ENCODE data around the gene SLC9A9. TPM values are rescaled to one million over a fixed set of nuclear protein-coding genes. Genes with fewer than 3 reads are reported as not detected.

SLC9A9 gene
- total RNA-seq, 1 experiment from 2014 or later = 1.5 TPM

DNA sequence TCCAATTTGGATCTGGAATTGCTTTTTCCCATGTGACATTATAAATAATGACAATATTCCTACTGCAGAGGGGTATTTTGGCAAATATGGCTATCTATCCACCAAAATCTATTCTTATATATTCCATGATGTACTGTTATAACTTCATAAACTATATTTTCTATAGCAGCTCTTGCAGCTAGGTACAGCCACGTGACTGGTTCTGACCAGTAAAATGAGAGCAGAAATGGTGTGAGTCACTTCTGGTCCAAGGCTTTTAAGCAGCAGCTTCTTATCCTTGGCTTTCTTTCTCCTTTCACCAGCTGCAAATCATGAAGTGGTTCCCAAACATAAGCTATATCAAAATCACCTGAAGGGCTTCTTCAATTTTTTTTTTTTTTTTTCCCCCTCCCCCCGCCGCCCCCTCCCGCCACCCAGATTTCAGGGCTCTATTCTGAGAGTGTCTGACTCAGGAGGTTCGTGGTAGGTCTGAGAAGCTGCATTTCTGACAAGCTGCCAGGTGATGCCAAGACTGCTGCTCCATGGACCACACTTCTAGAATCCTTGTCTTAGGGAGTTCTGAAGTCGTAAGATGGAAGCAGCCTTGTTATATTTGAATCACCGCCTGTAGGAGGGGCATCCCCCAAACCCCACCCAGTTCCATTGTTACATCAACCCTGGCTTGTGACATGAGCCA lies 371.2 kb downstream of the SLC9A9 start:
- no TSS peak for BruUV-seq (replicated peaks)
- no peak for DNase-seq
- Mint-ChIP-seq H3K4me3 (ENCODE audit: low read depth, unreplicated experiment) (no peak overlapping the region), H3K9me3 (ENCODE audit: low read depth, unreplicated experiment) (peaks cover 3% of the 10 kb centered on the region), H3K4me1 (ENCODE audit: low read depth, unreplicated experiment) (peaks cover 31% of the 10 kb centered on the region), H3K36me3 (ENCODE audit: insufficient read depth, unreplicated experiment) (peaks cover 4% of the 10 kb centered on the region), H3K27me3 (ENCODE audit: unreplicated experiment) (no peaks in the 10 kb centered on the region), H3K27ac (ENCODE audit: unreplicated experiment) (no peak overlapping the region)
- TF ChIP-seq, protein P1, sequence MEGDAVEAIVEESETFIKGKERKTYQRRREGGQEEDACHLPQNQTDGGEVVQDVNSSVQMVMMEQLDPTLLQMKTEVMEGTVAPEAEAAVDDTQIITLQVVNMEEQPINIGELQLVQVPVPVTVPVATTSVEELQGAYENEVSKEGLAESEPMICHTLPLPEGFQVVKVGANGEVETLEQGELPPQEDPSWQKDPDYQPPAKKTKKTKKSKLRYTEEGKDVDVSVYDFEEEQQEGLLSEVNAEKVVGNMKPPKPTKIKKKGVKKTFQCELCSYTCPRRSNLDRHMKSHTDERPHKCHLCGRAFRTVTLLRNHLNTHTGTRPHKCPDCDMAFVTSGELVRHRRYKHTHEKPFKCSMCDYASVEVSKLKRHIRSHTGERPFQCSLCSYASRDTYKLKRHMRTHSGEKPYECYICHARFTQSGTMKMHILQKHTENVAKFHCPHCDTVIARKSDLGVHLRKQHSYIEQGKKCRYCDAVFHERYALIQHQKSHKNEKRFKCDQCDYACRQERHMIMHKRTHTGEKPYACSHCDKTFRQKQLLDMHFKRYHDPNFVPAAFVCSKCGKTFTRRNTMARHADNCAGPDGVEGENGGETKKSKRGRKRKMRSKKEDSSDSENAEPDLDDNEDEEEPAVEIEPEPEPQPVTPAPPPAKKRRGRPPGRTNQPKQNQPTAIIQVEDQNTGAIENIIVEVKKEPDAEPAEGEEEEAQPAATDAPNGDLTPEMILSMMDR (IDR thresholded peaks at IDR 0.05; ENCODE audit: unreplicated experiment) = no peak
- intact Hi-C loops (cut with micrococcal nuclease; ENCODE audit: unreplicated experiment) = no loop called here
- CTCF ChIA-PET = no interaction called here

DNA sequence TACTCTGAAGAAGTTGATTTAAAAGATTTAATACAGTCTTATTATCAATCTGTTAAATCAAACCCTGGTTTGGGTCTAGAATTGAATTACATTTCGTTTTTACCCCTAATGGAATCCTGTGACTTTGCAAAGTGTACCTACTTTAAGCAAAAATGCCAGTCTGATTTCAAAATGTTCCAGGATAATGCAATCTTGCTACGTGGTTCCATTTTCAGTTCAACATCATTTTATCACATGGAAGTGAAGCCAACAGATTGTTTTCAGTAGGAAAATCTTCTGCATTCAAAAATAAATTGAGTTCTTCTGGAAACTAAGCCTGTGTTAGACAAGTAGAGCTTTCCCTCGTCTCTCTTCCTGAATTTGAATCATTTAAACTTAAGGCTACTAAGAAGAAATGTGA lies 372.3 kb downstream of the SLC9A9 start:
- Mint-ChIP-seq H3K4me1 (ENCODE audit: low read depth, unreplicated experiment) (peaks cover 20% of the 10 kb centered on the region), H3K27ac (ENCODE audit: unreplicated experiment) (no peak overlapping the region), H3K9me3 (ENCODE audit: low read depth, unreplicated experiment) (no peaks in the 10 kb centered on the region), H3K4me3 (ENCODE audit: low read depth, unreplicated experiment) (no peak overlapping the region), H3K27me3 (ENCODE audit: unreplicated experiment) (no peaks in the 10 kb centered on the region), H3K36me3 (ENCODE audit: insufficient read depth, unreplicated experiment) (peaks cover 4% of the 10 kb centered on the region)
- no TSS peak for BruUV-seq (replicated peaks)
- CTCF ChIA-PET = no interaction called here
- intact Hi-C loops (cut with micrococcal nuclease; ENCODE audit: unreplicated experiment) = no loop called here
- no peak for DNase-seq
- TF ChIP-seq, protein P1 (IDR thresholded peaks at IDR 0.05; ENCODE audit: unreplicated experiment) = no peak

DNA sequence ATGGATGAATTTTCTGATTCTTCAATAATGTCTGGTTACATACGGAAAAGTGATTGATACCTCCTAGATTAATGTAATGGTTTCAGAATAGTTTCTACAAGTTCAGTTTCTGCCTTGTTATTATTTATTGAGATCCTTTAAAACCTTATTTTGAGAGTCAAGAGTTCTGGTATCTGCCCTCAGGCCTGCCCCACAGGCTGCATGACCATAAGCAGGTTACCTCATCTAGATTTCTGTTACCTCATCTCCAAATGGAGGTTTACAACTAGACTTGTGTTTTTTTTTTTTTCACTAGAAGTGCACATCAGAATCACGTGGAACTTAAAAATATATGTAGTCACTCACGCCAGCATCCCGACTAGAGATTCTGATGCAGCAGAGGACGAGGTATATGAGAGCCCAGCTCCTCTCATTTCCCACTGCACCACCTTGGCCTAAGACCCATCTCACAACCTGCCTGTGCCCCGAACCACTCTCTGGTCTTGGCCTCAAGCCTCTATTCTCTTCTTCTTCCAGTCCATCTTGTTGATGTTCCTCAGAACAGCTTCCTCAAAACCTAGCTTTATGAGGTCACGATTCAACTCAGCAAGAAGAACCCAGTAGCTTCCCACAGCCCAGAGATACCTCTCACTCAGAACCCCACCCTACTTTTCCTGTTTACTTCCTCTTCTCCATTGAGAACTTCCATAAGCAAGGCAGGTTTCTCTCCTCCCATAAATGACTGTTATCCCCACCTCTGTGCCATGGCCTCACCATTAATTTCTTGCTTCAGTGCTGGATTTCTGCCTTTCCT lies 375.3 kb downstream of the SLC9A9 start:
- BruUV-seq (replicated peaks) = no TSS peak
- Mint-ChIP-seq H3K4me1 (ENCODE audit: low read depth, unreplicated experiment) (peaks cover 11% of the 10 kb centered on the region), H3K27ac (ENCODE audit: unreplicated experiment) (no peak overlapping the region), H3K27me3 (ENCODE audit: unreplicated experiment) (no peaks in the 10 kb centered on the region), H3K9me3 (ENCODE audit: low read depth, unreplicated experiment) (no peaks in the 10 kb centered on the region), H3K36me3 (ENCODE audit: insufficient read depth, unreplicated experiment) (no peaks in the 10 kb centered on the region), H3K4me3 (ENCODE audit: low read depth, unreplicated experiment) (no peak overlapping the region)
- DNase-seq = no peak
- CTCF ChIA-PET = no interaction called here
- intact Hi-C loops (cut with micrococcal nuclease; ENCODE audit: unreplicated experiment) = no loop called here
- TF ChIP-seq, protein P1 (IDR thresholded peaks at IDR 0.05; ENCODE audit: unreplicated experiment) = no peak

DNA sequence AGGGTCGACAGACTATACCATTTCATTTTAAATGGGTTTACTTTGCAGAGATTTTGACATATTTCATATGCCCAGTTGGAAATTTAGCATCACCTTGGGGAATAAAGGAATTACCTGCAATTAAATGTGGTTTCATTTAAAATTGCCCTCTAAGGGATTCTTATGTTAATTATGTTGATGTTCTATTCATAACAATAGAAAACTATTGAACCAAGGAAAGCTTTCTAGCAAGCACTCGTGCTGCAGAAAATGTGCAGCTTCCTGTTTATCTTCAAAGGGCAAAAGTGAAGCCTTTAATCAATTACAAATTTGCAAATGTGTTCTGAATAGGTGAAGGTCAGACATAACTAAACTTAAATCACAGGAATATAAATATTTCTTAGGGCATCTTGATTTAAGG lies 376.6 kb downstream of the SLC9A9 start:
- H3K4me1 Mint-ChIP-seq (ENCODE audit: low read depth, unreplicated experiment) = peaks cover 21% of the 10 kb centered on the region

More for the DNA sequence above, 376.6 kb downstream of the SLC9A9 start:
- no peaks in the 10 kb centered on the region for H3K27me3 Mint-ChIP-seq (ENCODE audit: unreplicated experiment)
- TF ChIP-seq, protein P1 (IDR thresholded peaks at IDR 0.05; ENCODE audit: unreplicated experiment) = no peak
- H3K27ac Mint-ChIP-seq (ENCODE audit: unreplicated experiment) = no peak overlapping the region
- H3K9me3 Mint-ChIP-seq (ENCODE audit: low read depth, unreplicated experiment) = no peaks in the 10 kb centered on the region
- H3K36me3 Mint-ChIP-seq (ENCODE audit: insufficient read depth, unreplicated experiment) = no peaks in the 10 kb centered on the region
- no peak for DNase-seq
- no peak overlapping the region for H3K4me3 Mint-ChIP-seq (ENCODE audit: low read depth, unreplicated experiment)
- CTCF ChIA-PET = no interaction called here
- intact Hi-C loops (cut with micrococcal nuclease; ENCODE audit: unreplicated experiment) = no loop called here
- BruUV-seq (replicated peaks) = no TSS peak

Data from Calu3 (cell line).